ENCODE data around the gene ZNF568. TPM values are rescaled to one million over a fixed set of nuclear protein-coding genes. Genes with fewer than 3 reads are reported as not detected.

Gene ZNF568
- total RNA-seq, 4 donors from 2014 or later = 14.2 to 25.8 (median 16.8) TPM

- Histone ChIP-seq H3K27me3 (no peaks in the 10 kb centered on the region), H3K36me3 (peaks cover 24 to 27% of the 10 kb centered on the region in 2 donors), H3K4me3 (replicated peaks in 1 of 3) (no peak overlapping the region), H3K27ac (no peak overlapping the region), H3K9me3 (peaks cover 3% of the 10 kb centered on the region), H3K4me1 (no peaks in the 10 kb centered on the region)
- DNase-seq = no peak
- intact Hi-C loops (cut with DNase I) = no loop called here
- TF ChIP-seq POLR2A (IDR thresholded peaks at IDR 0.05) = no peak
- TF ChIP-seq CTCF (IDR thresholded peaks at IDR 0.05) = no peak
- WGBS, 2 donors = 96% methylated on average over 5 of the region's 5 CpGs
Measured at GRCh38 chr19:36950335-36951119, 34.4 kb downstream of the ZNF568 start.

GRCh38 chr19:36962346-36962745 lies 46.2 kb downstream of the ZNF568 start:
- intact Hi-C loops (cut with DNase I) = no loop called here
- Histone ChIP-seq H3K27me3 (no peaks in the 10 kb centered on the region), H3K4me3 (replicated peaks in 1 of 3) (no peak overlapping the region), H3K36me3 (no peaks in the 10 kb centered on the region), H3K9me3 (no peaks in the 10 kb centered on the region), H3K27ac (no peak overlapping the region), H3K4me1 (no peaks in the 10 kb centered on the region)
- no peak for DNase-seq
- WGBS, 2 donors = 79 to 82% methylated on average over 6 of the region's 6 CpGs
- no peak for TF ChIP-seq POLR2A (IDR thresholded peaks at IDR 0.05)
- no peak for TF ChIP-seq CTCF (IDR thresholded peaks at IDR 0.05)

GRCh38 chr19:36963280-36963679 lies 47.1 kb downstream of the ZNF568 start:
- H3K36me3 ChIP-seq = no peaks in the 10 kb centered on the region
- H3K4me1 ChIP-seq = no peaks in the 10 kb centered on the region
- 71% methylated on average over 2 of the region's 2 CpGs for WGBS, 2 donors
- H3K4me3 ChIP-seq (replicated peaks in 1 of 3) = no peak overlapping the region
- H3K27ac ChIP-seq = no peak overlapping the region
- no peaks in the 10 kb centered on the region for H3K9me3 ChIP-seq
- no peaks in the 10 kb centered on the region for H3K27me3 ChIP-seq
- intact Hi-C loops (cut with DNase I) = no loop called here
- TF ChIP-seq POLR2A (IDR thresholded peaks at IDR 0.05) = no peak
- no peak for TF ChIP-seq CTCF (IDR thresholded peaks at IDR 0.05)
- no peak for DNase-seq

- Histone ChIP-seq H3K36me3 (no peaks in the 10 kb centered on the region), H3K4me1 (peaks cover 6 to 13% of the 10 kb centered on the region in 2 donors), H3K27ac (peak overlapping the region; percentile 26 to 88 (median 70)), H3K27me3 (no peaks in the 10 kb centered on the region), H3K9me3 (no peaks in the 10 kb centered on the region), H3K4me3 (replicated peaks in 1 of 3) (peak overlapping the region; percentile 18 to 41 (median 36))
- intact Hi-C loops (cut with DNase I) = loop anchor here (5.0 to 10.0 kb wide), 2 partner anchors 112 to 255 kb away; no protein-coding TSS in a partner anchor
- 20 to 50% methylated on average over 2 of the region's 25 CpGs for WGBS, 2 donors
- DNase-seq = no peak
- no peak for TF ChIP-seq CTCF (IDR thresholded peaks at IDR 0.05)
- TF ChIP-seq POLR2A (IDR thresholded peaks at IDR 0.05) = no peak
Measured at GRCh38 chr19:36972571-36972970, 56.4 kb downstream of the ZNF568 start.
